A549 (cell line): ENCODE measurements around the gene RHOT2.
"Not testable (repeated sequence)": the region's sequence is repeated elsewhere in the genome, so short reads cannot be mapped to it uniquely, and the experiment has no call there.

Source experiments
- CEBPB ChIP-seq, 2 experiments: fragments of >200 bp in 1 of 2; sonication (Bioruptor Twin) in 1 of 2; formaldehyde crosslinking in 1 of 2; IDR thresholded peaks; 2 replicates each; pipeline ENCODE4 v1.6.1; 2012 to 2016
- ESRRA ChIP-seq: fragments of 150-350 bp; IDR thresholded peaks from 2 replicates; pipeline ENCODE4 v1.6.1; 2014; ENCODE audit warnings: mild to moderate bottlenecking, low read length, borderline replicate concordance
- JUN ChIP-seq, 2 experiments: fragments of >200 bp; sonication (Bioruptor Twin); formaldehyde crosslinking; IDR thresholded peaks; 2 replicates in 1 of 2; 3 replicates in 1 of 2; pipeline ENCODE4 v1.6.1; 2016 to 2017
- PBX3 ChIP-seq: IDR thresholded peaks from 2 replicates; pipeline ENCODE4 v1.6.1; 2012
- POLR2A ChIP-seq: IDR thresholded peaks from 2 replicates; pipeline ENCODE4 v1.6.1; 2012; ENCODE audit warnings: mild to moderate bottlenecking, low read length
- SREBF2 ChIP-seq: fragments of 450-650 bp; IDR thresholded peaks from 2 replicates; pipeline ENCODE4 v1.6.1; 2014; ENCODE audit warnings: mild to moderate bottlenecking, moderate library complexity
- TP53 ChIP-seq: fragments of 250-450 bp; sonication (Bioruptor Pico); IDR thresholded peaks from 2 replicates; pipeline ENCODE4 v1.5.0; 2021; ENCODE audit warnings: mild to moderate bottlenecking, moderate library complexity
- TF ChIP-seq, protein P1 (sequence below): fragments of >200 bp; sonication (Bioruptor Twin); formaldehyde crosslinking; IDR thresholded peaks from 3 replicates; pipeline ENCODE4 v1.5.1; 2016
- TF ChIP-seq, protein P2 (sequence below): fragments of 450-650 bp; IDR thresholded peaks from 2 replicates; pipeline ENCODE4 v1.6.1; 2014; ENCODE audit warnings: antibody characterized with exemption

GRCh38 chr16:712740-713250 lies 44.9 kb downstream of the RHOT2 start:
- not testable (repeated sequence) for TF ChIP-seq ESRRA; TP53 (CRISPR knock-in tag); POLR2A; PBX3; SREBF2
- TF ChIP-seq, protein P1, sequence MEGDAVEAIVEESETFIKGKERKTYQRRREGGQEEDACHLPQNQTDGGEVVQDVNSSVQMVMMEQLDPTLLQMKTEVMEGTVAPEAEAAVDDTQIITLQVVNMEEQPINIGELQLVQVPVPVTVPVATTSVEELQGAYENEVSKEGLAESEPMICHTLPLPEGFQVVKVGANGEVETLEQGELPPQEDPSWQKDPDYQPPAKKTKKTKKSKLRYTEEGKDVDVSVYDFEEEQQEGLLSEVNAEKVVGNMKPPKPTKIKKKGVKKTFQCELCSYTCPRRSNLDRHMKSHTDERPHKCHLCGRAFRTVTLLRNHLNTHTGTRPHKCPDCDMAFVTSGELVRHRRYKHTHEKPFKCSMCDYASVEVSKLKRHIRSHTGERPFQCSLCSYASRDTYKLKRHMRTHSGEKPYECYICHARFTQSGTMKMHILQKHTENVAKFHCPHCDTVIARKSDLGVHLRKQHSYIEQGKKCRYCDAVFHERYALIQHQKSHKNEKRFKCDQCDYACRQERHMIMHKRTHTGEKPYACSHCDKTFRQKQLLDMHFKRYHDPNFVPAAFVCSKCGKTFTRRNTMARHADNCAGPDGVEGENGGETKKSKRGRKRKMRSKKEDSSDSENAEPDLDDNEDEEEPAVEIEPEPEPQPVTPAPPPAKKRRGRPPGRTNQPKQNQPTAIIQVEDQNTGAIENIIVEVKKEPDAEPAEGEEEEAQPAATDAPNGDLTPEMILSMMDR, result peak; percentile 68
- TF ChIP-seq CEBPB (IDR thresholded peaks at IDR 0.05) (peak; percentile 89 to 91), JUN (IDR thresholded peaks at IDR 0.05) (peak; percentile 46 to 69; a peak in 2 of 5 replicates)
- TF ChIP-seq, protein P2, sequence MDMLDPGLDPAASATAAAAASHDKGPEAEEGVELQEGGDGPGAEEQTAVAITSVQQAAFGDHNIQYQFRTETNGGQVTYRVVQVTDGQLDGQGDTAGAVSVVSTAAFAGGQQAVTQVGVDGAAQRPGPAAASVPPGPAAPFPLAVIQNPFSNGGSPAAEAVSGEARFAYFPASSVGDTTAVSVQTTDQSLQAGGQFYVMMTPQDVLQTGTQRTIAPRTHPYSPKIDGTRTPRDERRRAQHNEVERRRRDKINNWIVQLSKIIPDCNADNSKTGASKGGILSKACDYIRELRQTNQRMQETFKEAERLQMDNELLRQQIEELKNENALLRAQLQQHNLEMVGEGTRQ, result not testable (repeated sequence)
